ENCODE results near the gene PDAP1. TPM values are rescaled to one million over a fixed set of nuclear protein-coding genes. Genes with fewer than 3 reads are reported as not detected.

Gene PDAP1
- total and polyA plus RNA-seq, 2 of the 4 experiments (the other 2 are of a cell fraction), result 40.3 to 193 TPM

- WGBS, 2 experiments (ENCODE audit: extremely low coverage in 2 of 2, insufficient read length in 1 of 2), result 82% methylated on average over 2 of the region's 8 CpGs; no CpG with 5 or more reads in 1 of the 2 experiments
- CTCF ChIA-PET, result no interaction called here
- Histone ChIP-seq H3K9me3 (ENCODE audit: control insufficient read depth, insufficient read depth, low read length) (no peaks in the 10 kb centered on the region), H2AK9ac (replicated peaks; ENCODE audit: low read depth, low read length, poor library complexity) (no peak overlapping the region), H3K4ac (ENCODE audit: low read depth, low read length) (no peak overlapping the region), H3K27ac (ENCODE audit: insufficient read depth, low read length) (no peak overlapping the region), H3K14ac (replicated peaks; ENCODE audit: low read depth, low read length) (no peak overlapping the region), H3K56ac (ENCODE audit: extremely low read depth, insufficient read depth, low read length) (no peak overlapping the region), H3K4me1 (ENCODE audit: control insufficient read depth, insufficient read depth, low read length) (no peaks in the 10 kb centered on the region), H2BK120ac (ENCODE audit: low read depth, low read length) (no peak overlapping the region), H4K91ac (ENCODE audit: insufficient read depth, low read depth, low read length) (no peak overlapping the region), H3K4me2 (ENCODE audit: low read depth, low read length) (no peak overlapping the region), H3K9ac (ENCODE audit: low read depth, low read length) (no peak overlapping the region), H4K5ac (ENCODE audit: low read depth, low read length) (no peak overlapping the region), H4K8ac (ENCODE audit: low read depth in 2 of 2, low read length in 2 of 2) (no peak overlapping the region), H3K4me3 (ENCODE audit: insufficient read depth, low read depth, low read length) (no peak overlapping the region), H3K36me3 (ENCODE audit: control insufficient read depth, insufficient read depth, low read length) (peaks cover 86% of the 10 kb centered on the region), H2BK5ac (ENCODE audit: low read depth, low read length, poor library complexity, severe bottlenecking) (no peak overlapping the region), H3K23ac (ENCODE audit: low read depth, low read length) (no peak overlapping the region), H2BK15ac (ENCODE audit: low read depth, low read length) (no peak overlapping the region), H2AK5ac (ENCODE audit: low read depth, low read length) (no peak overlapping the region), H3K27me3 (ENCODE audit: control insufficient read depth, insufficient read depth, low read length) (no peaks in the 10 kb centered on the region), H4K20me1 (ENCODE audit: insufficient read depth, low read length) (peaks cover 43% of the 10 kb centered on the region), H3K9me1 (ENCODE audit: insufficient read depth, low read length) (no peaks in the 10 kb centered on the region), H3K79me1 (ENCODE audit: low read depth in 1 of 2, low read length in 2 of 2) (peaks cover 14 to 68% of the 10 kb centered on the region in 2 experiments), H2BK20ac (ENCODE audit: low read depth, low read length) (no peak overlapping the region), H2AFZ (replicated peaks; ENCODE audit: low read length, poor library complexity) (no peak overlapping the region), H3K18ac (ENCODE audit: low read depth, low read length) (no peak overlapping the region)
- in situ Hi-C loops (cut with MboI; ENCODE audit: low sequenced_read_pairs) (no loop called here), dilution Hi-C loops (cut with HindIII; ENCODE audit: low sequenced_read_pairs, unreplicated experiment) (no loop called here), intact Hi-C loops (cut with micrococcal nuclease) (no loop called here)
- TF ChIP-seq MAZ (IDR thresholded peaks at IDR 0.05; ENCODE audit: borderline replicate concordance, low read depth, low read length), result no peak
- no peak for TF ChIP-seq ELK1 (IDR thresholded peaks at IDR 0.05; ENCODE audit: borderline replicate concordance, low read depth, low read length)
- no peak for TF ChIP-seq RAD21 (IDR thresholded peaks at IDR 0.05; ENCODE audit: low read length)
- TF ChIP-seq USF2 (IDR thresholded peaks at IDR 0.05; ENCODE audit: low read depth, low read length), result no peak
- no peak for TF ChIP-seq RFX5 (IDR thresholded peaks at IDR 0.05; ENCODE audit: low read depth, low read length)
- TF ChIP-seq CTCF (conservative IDR thresholded peaks at IDR 0.05; ENCODE audit: low read depth, low read length), result no peak
- no peak for TF ChIP-seq MAFK (IDR thresholded peaks at IDR 0.05; ENCODE audit: low read depth, low read length)
- no peak for TF ChIP-seq POLR2A (IDR thresholded peaks at IDR 0.05; ENCODE audit: low read depth, low read length)
- no peak for TF ChIP-seq FOS (IDR thresholded peaks at IDR 0.05; ENCODE audit: low read depth, low read length)
- no peak for TF ChIP-seq CEBPB (IDR thresholded peaks at IDR 0.05; ENCODE audit: low read depth, low read length)
- TF ChIP-seq BHLHE40 (IDR thresholded peaks at IDR 0.05; ENCODE audit: low read depth, low read length), result no peak
- no peak for TF ChIP-seq SMC3 (IDR thresholded peaks at IDR 0.05; ENCODE audit: low read depth, low read length)
- TF ChIP-seq MXI1 (IDR thresholded peaks at IDR 0.05; ENCODE audit: borderline replicate concordance, low read depth, low read length), result no peak
- no TSS peak for BruUV-seq (replicated peaks)
- no peak for ATAC-seq (ENCODE audit: low read depth)
- no peak for DNase-seq
- POLR2A ChIA-PET (ENCODE audit: unreplicated experiment), result no interaction called here
Observed at GRCh38 chr7:99451936-99452335, 43.5 kb upstream of the PDAP1 start.

Measured in IMR-90 (cell line).